ENCODE data around the gene PACSIN2. TPM values are rescaled to one million over a fixed set of nuclear protein-coding genes. Genes with fewer than 3 reads are reported as not detected.
"Not testable (repeated sequence)": the region's sequence is repeated elsewhere in the genome, so short reads cannot be mapped to it uniquely, and the experiment has no call there.

PACSIN2 gene
- polyA plus RNA-seq, 2 of the 4 experiments (the other 2 are of a cell fraction), result 60.3 to 94.0 TPM

DNA sequence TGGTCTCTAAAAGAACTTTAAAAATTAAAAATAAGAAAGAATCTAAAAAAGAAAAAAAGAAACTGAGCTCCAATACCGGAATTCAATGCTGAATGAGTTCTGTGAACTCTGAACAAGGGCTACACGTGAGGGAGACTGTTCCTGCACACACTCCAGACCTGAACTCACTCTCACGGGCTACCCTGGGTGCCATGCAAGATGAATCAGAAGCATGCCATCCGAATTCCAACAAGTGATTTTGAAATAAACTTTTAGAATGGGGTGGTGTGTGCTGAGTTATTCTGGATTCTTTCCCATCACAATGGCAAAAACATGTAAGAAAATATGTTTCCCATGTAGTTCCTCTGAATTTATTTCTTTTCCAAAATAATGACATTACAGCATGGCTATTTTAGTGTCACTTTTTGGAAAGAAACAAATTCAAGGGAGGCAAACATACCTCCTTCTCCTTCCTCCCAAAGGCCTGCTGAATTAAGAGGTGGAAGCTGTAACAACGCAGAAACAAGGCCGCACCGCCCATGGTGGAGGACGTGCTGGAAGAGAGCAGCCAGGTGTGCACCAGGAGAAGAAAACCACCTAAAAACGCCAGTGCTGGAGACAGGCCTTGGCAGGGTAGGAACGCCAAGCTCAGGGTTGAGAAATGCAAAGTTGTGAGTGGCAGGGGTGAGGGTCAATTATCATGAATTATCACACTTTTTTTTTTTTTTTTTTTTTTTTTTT lies 94.7 kb downstream of the PACSIN2 start:
- ATAC-seq (peak; percentile 60 to 64; a peak in 5 of 6 replicates), DNase-seq (ENCODE audit: low read depth in 1 of 2, low spot score in 1 of 2) (peak in 1 of 2 experiments; percentile 35), FAIRE-seq (no peak)
- Histone ChIP-seq H3K27ac (peak overlapping the region; percentile 87 to 92), H3K4me2 (peak overlapping the region; percentile 65), H3K4me3 (no peak overlapping the region), H3K4me1 (peaks cover 74% of the 10 kb centered on the region), H3K9me3 (no peaks in the 10 kb centered on the region)
- ChIA-PET CTCF (interaction anchor here (0.9 to 5.2 kb wide), 5 partner anchors 9 to 70 kb away, joined by 3 to 24 read pairs (median 3); no protein-coding TSS in a partner anchor), POLR2A (no interaction called here)
- TF ChIP-seq EP300 (IDR thresholded peaks at IDR 0.05) (no peak), FOSL2 (IDR thresholded peaks at IDR 0.05) (no peak), FOSL2 (CRISPR knock-in tag; IDR thresholded peaks at IDR 0.05) (peak; percentile 50), CEBPB (IDR thresholded peaks at IDR 0.05) (peak in 1 of 2 experiments; percentile 26; a peak in 1 of 4 replicates)
- WGBS (ENCODE audit: missing lambda C conversion rate), result 60% methylated on average over 10 of the region's 10 CpGs

DNA sequence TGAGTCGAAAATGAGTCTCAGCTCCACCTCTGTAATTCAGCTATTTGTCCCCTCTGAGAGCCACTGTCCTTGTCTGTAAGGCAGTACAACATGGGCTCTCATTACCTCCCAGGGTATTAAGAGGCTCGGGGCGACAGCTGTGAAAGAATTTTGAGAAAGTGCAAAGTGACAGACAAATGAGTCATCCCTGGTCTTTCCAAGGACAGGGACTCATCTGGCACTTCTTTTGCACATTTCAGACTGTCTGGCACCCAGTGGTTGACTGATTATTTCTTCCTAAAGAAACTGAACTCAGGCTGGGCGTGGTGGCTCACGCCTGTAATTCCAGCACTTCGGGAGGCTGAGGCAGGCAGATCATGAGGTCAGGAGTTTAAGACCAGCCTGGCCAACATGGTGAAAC lies 95.8 kb downstream of the PACSIN2 start:
- no peak for ATAC-seq
- peak; percentile 22 to 43 for DNase-seq (ENCODE audit: low read depth in 1 of 2, low spot score in 1 of 2)
- ChIA-PET CTCF (interaction anchor here (0.9 to 5.2 kb wide), 3 partner anchors 10 to 71 kb away, joined by 3 to 24 read pairs (median 9); no protein-coding TSS in a partner anchor), POLR2A (no interaction called here)
- TF ChIP-seq GATA3 (IDR thresholded peaks at IDR 0.05; ENCODE audit: borderline replicate concordance) (peak; percentile 32; the same call in 1 of the 2 replicates), FOSL2 (IDR thresholded peaks at IDR 0.05) (no peak), FOSL2 (CRISPR knock-in tag; IDR thresholded peaks at IDR 0.05) (peak; percentile 49; the same call in 1 of the 2 replicates), CEBPB (IDR thresholded peaks at IDR 0.05) (peak in 1 of 2 experiments; percentile 13; a peak in 1 of 4 replicates), RAD21 (conservative IDR thresholded peaks at IDR 0.05 in 1 of 2, IDR thresholded peaks at IDR 0.05 in 1 of 2) (no peak), ZSCAN20 (CRISPR knock-in tag; IDR thresholded peaks at IDR 0.05) (no peak), HOXB5 (CRISPR knock-in tag; IDR thresholded peaks at IDR 0.05) (no peak)
- TF ChIP-seq, protein P1, sequence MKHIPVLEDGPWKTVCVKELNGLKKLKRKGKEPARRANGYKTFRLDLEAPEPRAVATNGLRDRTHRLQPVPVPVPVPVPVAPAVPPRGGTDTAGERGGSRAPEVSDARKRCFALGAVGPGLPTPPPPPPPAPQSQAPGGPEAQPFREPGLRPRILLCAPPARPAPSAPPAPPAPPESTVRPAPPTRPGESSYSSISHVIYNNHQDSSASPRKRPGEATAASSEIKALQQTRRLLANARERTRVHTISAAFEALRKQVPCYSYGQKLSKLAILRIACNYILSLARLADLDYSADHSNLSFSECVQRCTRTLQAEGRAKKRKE (CRISPR knock-in tag; IDR thresholded peaks at IDR 0.05; ENCODE audit: low read depth), result no peak
- TF ChIP-seq, protein P2, sequence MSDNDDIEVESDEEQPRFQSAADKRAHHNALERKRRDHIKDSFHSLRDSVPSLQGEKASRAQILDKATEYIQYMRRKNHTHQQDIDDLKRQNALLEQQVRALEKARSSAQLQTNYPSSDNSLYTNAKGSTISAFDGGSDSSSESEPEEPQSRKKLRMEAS (IDR thresholded peaks at IDR 0.05), result 0 out of 2 replicates have a peak, but pooled peaks have one; percentile 24
- Histone ChIP-seq H3K4me3 (no peak overlapping the region), H3K4me1 (peaks cover 67% of the 10 kb centered on the region), H3K27ac (peak overlapping the region; percentile 87 to 92; a peak in 5 of 6 replicates), H3K4me2 (peak overlapping the region; percentile 65), H3K9me3 (no peaks in the 10 kb centered on the region)
- 13% methylated on average over 6 of the region's 6 CpGs for WGBS (ENCODE audit: missing lambda C conversion rate)
- FAIRE-seq, result no peak

DNA sequence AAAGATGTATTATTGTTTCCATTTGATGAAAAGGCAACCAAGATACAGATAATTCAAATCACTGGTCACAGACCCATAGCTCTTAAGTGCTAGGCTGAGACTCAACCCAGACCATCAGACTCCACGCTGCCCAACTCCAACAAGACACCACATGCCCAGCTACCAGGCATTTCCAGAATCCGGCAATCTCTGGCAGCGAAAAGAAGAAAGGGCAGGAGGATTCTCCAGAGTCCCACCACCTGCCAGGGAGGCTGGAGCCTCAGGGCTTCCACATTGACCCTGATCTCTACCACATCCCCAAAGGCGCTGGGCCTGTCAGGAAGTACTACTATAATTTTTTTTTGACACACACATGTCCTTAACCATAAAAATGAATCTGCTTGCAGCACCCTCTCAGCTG lies 96.4 kb downstream of the PACSIN2 start:
- H3K27ac ChIP-seq, result peak overlapping the region; percentile 87 to 92; a peak in 5 of 6 replicates
- TF ChIP-seq, protein P3, sequence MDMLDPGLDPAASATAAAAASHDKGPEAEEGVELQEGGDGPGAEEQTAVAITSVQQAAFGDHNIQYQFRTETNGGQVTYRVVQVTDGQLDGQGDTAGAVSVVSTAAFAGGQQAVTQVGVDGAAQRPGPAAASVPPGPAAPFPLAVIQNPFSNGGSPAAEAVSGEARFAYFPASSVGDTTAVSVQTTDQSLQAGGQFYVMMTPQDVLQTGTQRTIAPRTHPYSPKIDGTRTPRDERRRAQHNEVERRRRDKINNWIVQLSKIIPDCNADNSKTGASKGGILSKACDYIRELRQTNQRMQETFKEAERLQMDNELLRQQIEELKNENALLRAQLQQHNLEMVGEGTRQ (IDR thresholded peaks at IDR 0.05), result no peak
- TF ChIP-seq GATA3 (IDR thresholded peaks at IDR 0.05; ENCODE audit: borderline replicate concordance) (no peak), EHF (CRISPR knock-in tag; IDR thresholded peaks at IDR 0.05) (no peak), MAFK (IDR thresholded peaks at IDR 0.05; ENCODE audit: partially characterized antibody) (no peak), HEYL (CRISPR knock-in tag; IDR thresholded peaks at IDR 0.05) (no peak), RAD21 (conservative IDR thresholded peaks at IDR 0.05 in 1 of 2, IDR thresholded peaks at IDR 0.05 in 1 of 2) (no peak), FOSB (CRISPR knock-in tag; IDR thresholded peaks at IDR 0.05) (no peak), SMC3 (IDR thresholded peaks at IDR 0.05) (no peak), MYC (IDR thresholded peaks at IDR 0.05; ENCODE audit: borderline replicate concordance, low read length) (no peak), FOSL2 (IDR thresholded peaks at IDR 0.05) (no peak), FOSL2 (CRISPR knock-in tag; IDR thresholded peaks at IDR 0.05) (no peak)
- TF ChIP-seq, protein P4, sequence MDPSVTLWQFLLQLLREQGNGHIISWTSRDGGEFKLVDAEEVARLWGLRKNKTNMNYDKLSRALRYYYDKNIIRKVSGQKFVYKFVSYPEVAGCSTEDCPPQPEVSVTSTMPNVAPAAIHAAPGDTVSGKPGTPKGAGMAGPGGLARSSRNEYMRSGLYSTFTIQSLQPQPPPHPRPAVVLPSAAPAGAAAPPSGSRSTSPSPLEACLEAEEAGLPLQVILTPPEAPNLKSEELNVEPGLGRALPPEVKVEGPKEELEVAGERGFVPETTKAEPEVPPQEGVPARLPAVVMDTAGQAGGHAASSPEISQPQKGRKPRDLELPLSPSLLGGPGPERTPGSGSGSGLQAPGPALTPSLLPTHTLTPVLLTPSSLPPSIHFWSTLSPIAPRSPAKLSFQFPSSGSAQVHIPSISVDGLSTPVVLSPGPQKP (IDR thresholded peaks at IDR 0.05; ENCODE audit: low read depth, low read length), result no peak
- CTCF ChIA-PET, result interaction anchor here (3.2 to 5.2 kb wide), 2 partner anchors 10 to 72 kb away, joined by 9 to 24 read pairs; no protein-coding TSS in a partner anchor
- no peak overlapping the region for H3K4me3 ChIP-seq
- no peaks in the 10 kb centered on the region for H3K9me3 ChIP-seq
- 88% methylated on average over 4 of the region's 4 CpGs for WGBS (ENCODE audit: missing lambda C conversion rate)
- DNase-seq (ENCODE audit: low read depth in 1 of 2, low spot score in 1 of 2) (no peak), ATAC-seq (no peak), FAIRE-seq (no peak)
- POLR2A ChIA-PET, result no interaction called here
- H3K4me1 ChIP-seq, result peaks cover 65% of the 10 kb centered on the region
- peak overlapping the region; percentile 65 for H3K4me2 ChIP-seq

DNA sequence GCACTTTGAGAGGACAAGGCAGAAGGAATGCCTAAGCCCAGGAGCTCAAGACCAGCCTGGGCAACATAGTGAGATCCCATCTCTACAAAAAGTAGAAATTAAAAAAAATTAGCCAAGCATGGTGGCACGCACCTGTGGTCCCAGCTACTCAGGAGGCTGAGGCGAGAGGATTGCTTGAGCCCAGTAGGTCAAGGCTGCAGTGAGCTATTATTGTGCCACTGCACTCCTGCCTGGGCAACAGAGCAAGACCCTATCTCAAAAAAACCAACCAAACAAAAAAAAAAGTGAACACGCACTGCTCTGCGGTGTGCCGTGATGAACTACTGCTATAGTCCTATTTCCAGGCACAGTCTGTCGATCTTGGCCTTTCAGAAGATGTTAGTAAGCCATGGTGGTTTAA lies 97.6 kb downstream of the PACSIN2 start:
- POLR2A ChIA-PET, FAIRE-seq: not testable (repeated sequence)
- CTCF ChIA-PET, result interaction anchor here (3.2 to 5.2 kb wide), 2 partner anchors 9 to 73 kb away, joined by 9 to 24 read pairs; no protein-coding TSS in a partner anchor

More for the DNA sequence above, 97.6 kb downstream of the PACSIN2 start:
- DNase-seq (ENCODE audit: low read depth in 1 of 2, low spot score in 1 of 2); H3K4me2 ChIP-seq; ATAC-seq; H3K27ac ChIP-seq; H3K4me3 ChIP-seq; H3K9me3 ChIP-seq: not testable (repeated sequence)
- peaks cover 56% of the 10 kb centered on the region for H3K4me1 ChIP-seq
- 98% methylated on average over 6 of the region's 6 CpGs for WGBS (ENCODE audit: missing lambda C conversion rate)

Data from A549 (cell line).